Measurements from ENCODE around the gene ZNF558. TPM values are rescaled to one million over a fixed set of nuclear protein-coding genes. Genes with fewer than 3 reads are reported as not detected.
"Not testable (repeated sequence)": the region's sequence is repeated elsewhere in the genome, so short reads cannot be mapped to it uniquely, and the experiment has no call there.

Gene ZNF558
- total RNA-seq, 1 donor from 2014 or later: 33.2 TPM

- no peak for DNase-seq (ENCODE audit: low spot score)
Observed at GRCh38 chr19:8806661-8807060, 25.4 kb downstream of the ZNF558 start.

GRCh38 chr19:8794823-8795222, 37.3 kb downstream of the ZNF558 start:
- DNase-seq (ENCODE audit: low spot score): no peak

- DNase-seq (ENCODE audit: low spot score): not testable (repeated sequence)
Observed at GRCh38 chr19:8773587-8773986, 58.5 kb downstream of the ZNF558 start.

- not testable (repeated sequence) for DNase-seq (ENCODE audit: low spot score)
Observed at GRCh38 chr19:8769265-8769664, 62.8 kb downstream of the ZNF558 start.

- DNase-seq (ENCODE audit: low spot score): not testable (repeated sequence)
Observed at GRCh38 chr19:8767257-8767656, 64.8 kb downstream of the ZNF558 start.

Other genes starting within 250 kb of the ZNF558 start
- 64.8 TPM for gene ADAMTS10, start 221.6 kb downstream of the ZNF558 start, total RNA-seq (ENCODE audit: insufficient read depth, low replicate concordance)
- not detected for gene NFILZ, start 201.7 kb downstream of the ZNF558 start, total RNA-seq (ENCODE audit: insufficient read depth, low replicate concordance)
- not detected for gene ACTL9, start 133.5 kb downstream of the ZNF558 start, total RNA-seq (ENCODE audit: insufficient read depth, low replicate concordance)
- not detected for gene OR2Z1, start 110.7 kb downstream of the ZNF558 start, total RNA-seq (ENCODE audit: insufficient read depth, low replicate concordance)
- not detected for gene MBD3L1, start 73 bp upstream of the ZNF558 start, total RNA-seq (ENCODE audit: insufficient read depth, low replicate concordance)
- 2.9 TPM for gene MUC16, start 178.1 kb upstream of the ZNF558 start, total RNA-seq (ENCODE audit: insufficient read depth, low replicate concordance)

Measured in umbilical cord (tissue), 2 donors.